HG03135 (cell line): ENCODE data around the gene MSH5.

Experiments
- ATAC-seq: cut with Tn5 transposase; IDR thresholded peaks from one replicate; pipeline ENCODE4 v1.9.1; 2021; ENCODE audit warnings: mild to moderate bottlenecking, moderate library complexity; ENCODE audit not compliant: unreplicated experiment

Gene MSH5

GRCh38 chr6:31712296-31712695, 27.5 kb upstream of the MSH5 start:
- no peak for ATAC-seq

DNA sequence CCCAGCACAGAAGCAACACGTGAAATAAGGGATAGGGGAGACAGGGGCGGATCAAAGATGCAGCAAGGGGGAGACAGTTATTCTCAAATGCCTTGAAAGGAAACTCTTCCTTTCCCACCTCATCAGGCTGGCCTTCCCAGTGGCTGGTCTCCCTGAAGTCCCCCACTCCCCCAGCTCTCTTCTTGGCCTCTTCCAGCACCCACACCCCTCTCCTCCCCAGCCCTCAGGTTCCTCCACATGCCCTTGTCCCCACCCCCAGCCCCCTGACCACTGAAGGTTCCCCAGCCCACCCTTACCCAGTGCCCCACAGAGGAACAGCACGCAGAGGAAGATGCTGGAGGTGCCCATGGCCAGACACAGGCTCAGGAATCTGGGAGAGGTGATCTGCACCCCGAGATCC, 26.3 kb upstream of the MSH5 start:
- ATAC-seq: no peak

GRCh38 chr6:31713991-31714684, 25.7 kb upstream of the MSH5 start:
- no peak for ATAC-seq

DNA sequence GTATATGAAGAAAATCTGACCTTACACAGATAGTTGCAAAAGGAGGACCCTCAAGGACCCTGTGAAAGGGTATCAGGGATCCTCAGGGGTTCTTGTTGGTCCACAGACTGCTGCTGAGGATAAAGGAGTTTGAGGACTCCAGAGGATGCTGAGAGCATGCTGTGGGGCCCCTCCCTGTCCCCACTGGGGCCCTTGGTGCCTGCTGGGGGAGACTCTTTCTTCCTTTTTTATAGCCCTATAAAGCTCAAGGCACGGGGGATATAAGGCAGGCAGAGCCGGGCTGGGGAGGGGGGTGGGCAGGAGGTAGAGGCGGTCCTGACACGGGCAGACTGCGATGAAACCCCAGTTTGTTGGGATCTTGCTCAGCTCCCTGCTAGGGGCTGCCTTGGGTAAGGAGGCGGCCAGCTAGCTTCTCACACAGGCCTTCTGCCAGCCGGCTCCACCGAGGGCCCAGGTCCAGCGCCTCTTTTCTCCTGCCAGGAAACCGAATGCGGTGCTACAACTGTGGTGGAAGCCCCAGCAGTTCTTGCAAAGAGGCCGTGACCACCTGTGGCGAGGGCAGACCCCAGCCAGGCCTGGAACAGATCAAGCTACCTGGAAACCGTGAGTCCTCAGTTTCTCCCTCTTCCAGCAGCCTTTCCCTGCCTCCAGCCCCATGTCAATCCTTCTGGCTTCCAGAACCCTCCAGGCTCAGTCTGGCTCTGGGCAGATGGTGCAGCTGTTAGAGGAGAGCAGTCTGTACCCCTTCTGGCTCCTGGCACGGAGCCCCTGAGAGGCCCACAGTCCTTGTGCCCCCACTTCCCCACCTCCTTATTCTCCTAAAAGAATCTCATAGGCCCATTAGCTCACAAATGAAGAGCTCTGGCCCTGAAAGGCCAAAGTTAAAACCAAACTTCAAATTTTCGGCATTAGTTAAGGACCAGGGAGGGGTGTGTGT, 24.5 kb upstream of the MSH5 start, which contains the start of gene LY6G6D:
Gene LY6G6D, plus strand, starts transcription at position 327 of the 937 bp plus-strand sequence. Its CDS starts 8 bp downstream, at position 335.
- no peak for ATAC-seq

- no peak for ATAC-seq
Observed at GRCh38 chr6:31717499-31718222, 22.1 kb upstream of the MSH5 start.

- ATAC-seq: no peak
Observed at GRCh38 chr6:31718265-31718664, 21.5 kb upstream of the MSH5 start.

DNA sequence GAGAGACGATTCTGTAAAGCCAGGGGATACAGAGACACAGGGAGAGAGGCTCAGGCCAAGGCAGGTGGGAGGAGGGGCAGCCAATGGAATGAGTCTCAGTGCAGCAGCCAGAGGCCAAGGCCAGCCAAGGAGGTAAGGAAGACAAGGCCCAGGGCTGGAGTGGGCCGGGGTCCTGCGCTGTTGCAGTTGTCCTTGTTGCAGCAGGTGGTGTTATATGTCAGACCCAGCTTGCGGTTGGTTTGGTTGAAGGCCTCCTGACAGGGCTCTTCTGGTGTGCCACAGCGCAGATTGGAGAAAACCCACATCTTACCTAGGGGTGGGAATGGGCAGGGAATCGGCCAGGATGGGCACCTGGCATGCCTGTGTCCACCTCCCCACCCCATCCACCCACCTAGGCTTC, 20.8 kb upstream of the MSH5 start:
- no peak for ATAC-seq

DNA sequence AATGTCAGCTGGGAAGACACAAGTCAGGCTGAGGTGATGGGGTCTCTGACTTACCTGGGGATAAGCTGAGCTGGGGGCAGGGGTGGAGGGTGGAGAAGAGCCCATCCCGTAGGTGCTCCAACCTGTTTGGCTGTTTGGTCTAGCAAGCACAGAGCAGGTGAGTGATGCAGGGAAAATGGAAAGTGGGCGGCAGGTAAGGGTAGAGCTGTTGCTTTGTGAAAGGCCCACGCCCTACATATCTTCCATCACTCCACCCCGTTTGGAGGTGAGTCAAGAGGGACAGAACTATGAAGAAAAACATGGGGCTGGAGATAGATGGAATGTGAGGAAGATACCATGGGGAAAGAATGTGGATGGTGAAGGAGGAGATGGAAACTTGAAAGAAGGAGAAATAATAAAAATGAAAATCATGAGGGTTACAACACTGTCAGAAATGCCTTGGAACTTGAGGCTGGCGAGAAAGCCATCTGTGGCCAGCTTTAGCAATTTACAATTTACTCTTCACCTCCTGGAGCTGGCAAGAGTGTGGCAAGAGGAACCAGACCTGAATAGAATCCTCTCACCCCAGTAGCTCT, 19.5 kb upstream of the MSH5 start:
- ATAC-seq: no peak

DNA sequence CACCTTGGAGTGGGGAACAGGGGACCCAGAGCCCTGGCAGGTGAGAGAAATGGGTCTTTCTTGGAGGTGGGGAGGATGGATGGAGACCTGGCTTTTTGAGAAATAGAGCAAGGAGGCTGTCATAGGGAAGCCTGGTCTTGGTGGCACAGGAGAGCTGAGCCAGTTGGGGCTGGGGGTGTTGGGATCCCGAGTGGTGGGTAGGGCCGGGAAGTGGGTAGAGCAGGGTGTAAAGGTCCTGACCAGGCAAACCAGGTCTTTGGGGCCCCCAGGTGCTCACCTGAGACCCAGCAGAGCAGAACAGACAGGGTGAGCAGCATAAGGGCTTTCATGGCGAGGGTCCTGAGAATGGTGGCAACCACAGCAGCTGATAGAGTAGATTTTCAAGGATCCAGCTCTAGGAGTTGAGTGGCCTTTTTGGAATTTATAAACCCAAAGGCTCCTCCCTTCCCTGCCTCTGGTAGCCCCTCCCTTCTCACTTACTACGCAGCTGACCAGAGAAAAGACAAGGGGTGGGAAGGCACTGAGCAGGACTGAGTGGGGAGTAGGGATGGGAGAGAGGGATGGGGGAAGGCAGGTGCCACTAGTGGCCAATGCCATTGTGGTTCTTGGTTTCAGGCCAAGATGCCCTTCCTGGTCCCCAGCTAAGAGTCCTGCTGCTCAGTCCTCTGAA, 18.3 kb upstream of the MSH5 start, which contains the start of gene LY6G6C:
Gene LY6G6C, minus strand, starts transcription at position 396 of the 670 bp plus-strand sequence. Its CDS starts 67 bp downstream, at position 329.
- no peak for ATAC-seq

- no peak for ATAC-seq
Observed at GRCh38 chr6:31722173-31722572, 17.6 kb upstream of the MSH5 start.

- ATAC-seq: no peak
Observed at GRCh38 chr6:31723245-31723979, 16.4 kb upstream of the MSH5 start, which contains the start of gene MPIG6B. Gene MPIG6B (plus strand): TSS chr6:31723373. CDS start chr6:31723384, 11 bp downstream.

- no peak for ATAC-seq
Observed at GRCh38 chr6:31723980-31724691, 15.7 kb upstream of the MSH5 start.

DNA sequence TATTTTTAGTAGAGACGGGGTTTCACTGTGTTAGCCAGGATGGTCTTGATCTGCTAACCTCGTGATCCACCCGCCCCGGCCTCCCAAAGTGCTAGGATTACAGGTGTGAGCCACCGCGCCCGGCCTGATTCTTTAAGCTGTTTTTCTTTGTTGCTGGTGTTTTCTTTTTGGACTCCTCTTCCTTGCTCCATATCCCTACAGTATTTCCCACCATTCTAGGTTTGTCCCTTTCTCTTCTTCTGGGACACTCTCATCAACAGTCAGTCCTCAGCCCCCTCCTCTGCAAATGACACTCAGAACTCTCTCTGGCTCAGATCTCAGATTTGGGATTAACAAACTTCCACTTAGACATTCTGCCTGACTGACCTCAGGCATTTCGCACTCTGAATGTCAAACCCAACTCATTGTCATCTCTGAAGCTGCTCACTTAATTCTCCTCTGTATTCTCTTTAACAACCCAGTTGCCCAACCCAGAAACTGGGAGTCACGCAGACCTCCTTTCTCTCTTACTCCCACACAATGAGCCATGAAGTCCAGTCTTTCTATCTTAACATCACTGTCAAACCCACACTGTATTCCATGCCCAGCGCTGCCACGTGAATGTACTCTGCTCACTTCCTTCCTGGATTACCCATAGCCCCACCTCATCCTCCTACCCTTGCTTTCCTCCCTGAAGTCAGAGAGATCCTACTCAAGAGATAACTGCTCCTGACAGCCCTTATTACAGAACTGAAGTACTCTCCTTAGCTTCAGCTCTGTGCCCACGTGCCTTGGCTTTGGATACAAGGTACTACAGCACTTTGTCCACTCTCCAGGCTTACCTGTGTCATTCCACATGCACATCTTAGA, 14.1 kb upstream of the MSH5 start:
- no peak for ATAC-seq

- peak; percentile 55 for ATAC-seq
Observed at GRCh38 chr6:31727034-31727716, 12.6 kb upstream of the MSH5 start.

- no peak for ATAC-seq
Observed at GRCh38 chr6:31727717-31728671, 11.8 kb upstream of the MSH5 start.
